GM12873 (cell line): ENCODE data around the gene RFX2.

ENCODE experiments used
- CTCF ChIP-seq: IDR thresholded peaks from 2 replicates; pipeline ENCODE4 v1.5.1; 2012; ENCODE audit warnings: low read depth, mild to moderate bottlenecking, moderate library complexity, low read length, control low read depth; ENCODE audit not compliant: insufficient read depth; ENCODE audit errors: missing control alignments

RFX2 gene

GRCh38 chr19:6097911-6098310, 12.4 kb downstream of the RFX2 start:
- no peak for TF ChIP-seq CTCF

GRCh38 chr19:6095760-6096159, 14.5 kb downstream of the RFX2 start:
- no peak for TF ChIP-seq CTCF

- TF ChIP-seq CTCF: no peak
These were observed 17.7 kb downstream of the RFX2 start for GRCh38 chr19:6092329-6093286.

- no peak for TF ChIP-seq CTCF
These were observed 18.5 kb downstream of the RFX2 start for GRCh38 chr19:6091771-6092291.

GRCh38 chr19:6090634-6091033, 19.7 kb downstream of the RFX2 start:
- no peak for TF ChIP-seq CTCF

GRCh38 chr19:6088602-6089049, 21.7 kb downstream of the RFX2 start:
- no peak for TF ChIP-seq CTCF

GRCh38 chr19:6087074-6087571, 23.2 kb downstream of the RFX2 start:
- TF ChIP-seq CTCF: no peak
